HUES64 (cell line): ENCODE measurements around the gene MRPS15.
A peak's percentile ranks its signal among the peaks of the same experiment; 100 is the strongest.

ENCODE experiments used
- H3K27ac ChIP-seq: 2 replicates; pipeline ENCODE4 v1.7.0; 2013; ENCODE audit warnings: low read depth, low read length, inconsistent platforms
- H3K27me3 ChIP-seq: 2 replicates; pipeline ENCODE4 v1.6.1; 2013; ENCODE audit warnings: mild to moderate bottlenecking, low read length; ENCODE audit not compliant: insufficient read depth
- H3K36me3 ChIP-seq: 2 replicates; pipeline ENCODE4 v1.6.1; 2013; ENCODE audit warnings: mild to moderate bottlenecking, low read length; ENCODE audit not compliant: insufficient read depth
- H3K4me1 ChIP-seq: 2 replicates; pipeline ENCODE4 v1.6.1; 2013; ENCODE audit warnings: mild to moderate bottlenecking, low read length, moderate library complexity; ENCODE audit not compliant: insufficient read depth
- H3K4me3 ChIP-seq: 2 replicates; pipeline ENCODE4 v1.5.1; 2013; ENCODE audit warnings: mild to moderate bottlenecking, low read length, moderate library complexity
- H3K9ac ChIP-seq: 2 replicates; pipeline ENCODE4 v1.6.1; 2013; ENCODE audit warnings: mild to moderate bottlenecking, low read depth, low read length
- H3K9me3 ChIP-seq: 2 replicates; pipeline ENCODE4 v1.6.1; 2013; ENCODE audit warnings: low read depth, low read length; ENCODE audit not compliant: insufficient read depth
- WGBS: fragments of 150-250, 120-280 bp; methylation state at CpG from one replicate; pipeline ENCODE4 v1.1.7; 2013; ENCODE audit warnings: missing lambda C conversion rate; 5-methylcytosine and 5-hydroxymethylcytosine counted together

MRPS15 gene

GRCh38 chr1:36471830-36472641 lies 7.9 kb upstream of the MRPS15 start:
- 78% methylated on average over 22 of the region's 22 CpGs for WGBS
- Histone ChIP-seq H3K27ac (no peak overlapping the region), H3K9me3 (no peaks in the 10 kb centered on the region), H3K27me3 (peaks cover 29% of the 10 kb centered on the region), H3K9ac (no peak overlapping the region), H3K4me3 (no peak overlapping the region), H3K4me1 (no peaks in the 10 kb centered on the region), H3K36me3 (no peaks in the 10 kb centered on the region)

GRCh38 chr1:36469163-36469562 lies 5.0 kb upstream of the MRPS15 start:
- no peaks in the 10 kb centered on the region for H3K9me3 ChIP-seq
- H3K4me1 ChIP-seq, result peaks cover 13% of the 10 kb centered on the region; the same call in 1 of the 2 replicates
- no peak overlapping the region for H3K4me3 ChIP-seq
- 63% methylated on average over 2 of the region's 2 CpGs for WGBS
- no peaks in the 10 kb centered on the region for H3K36me3 ChIP-seq
- peaks cover 48% of the 10 kb centered on the region for H3K27me3 ChIP-seq
- no peak overlapping the region for H3K27ac ChIP-seq
- H3K9ac ChIP-seq, result no peak overlapping the region

DNA sequence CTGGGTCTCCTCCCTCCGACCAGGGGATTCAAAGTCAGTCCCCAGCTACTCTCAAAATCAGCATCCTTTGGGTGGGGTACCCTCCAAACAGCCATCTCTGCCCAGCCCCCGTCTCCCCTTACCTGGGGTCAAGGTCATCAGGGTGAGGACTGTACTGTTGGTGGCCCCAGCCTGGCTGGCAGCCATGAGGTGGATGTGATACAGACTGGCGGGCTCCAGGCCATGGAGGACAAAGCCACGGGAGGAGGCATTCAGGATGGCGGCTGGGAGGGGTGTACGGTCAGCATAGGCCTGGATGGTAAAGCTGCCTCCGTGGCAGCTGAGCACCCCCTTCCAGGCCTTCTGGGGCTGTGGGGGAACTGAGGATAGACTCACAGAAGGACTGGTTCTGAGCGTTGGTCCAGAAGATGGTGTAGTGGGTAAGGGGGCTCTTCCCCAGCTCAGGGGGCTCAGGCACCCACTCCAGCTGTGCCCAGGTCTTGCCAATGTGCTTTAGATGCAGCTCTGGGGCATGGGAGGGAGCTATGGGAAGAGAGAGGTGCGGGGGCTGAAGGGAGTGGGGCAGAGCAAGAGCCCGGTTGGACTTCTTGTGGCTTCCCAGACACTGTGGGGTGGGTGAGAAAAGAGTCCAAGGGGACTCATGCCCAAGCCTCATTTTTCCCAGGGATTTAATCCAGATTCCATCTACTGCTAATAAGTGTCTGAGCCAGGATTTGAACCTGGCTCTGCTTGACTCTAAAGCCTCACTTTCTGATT lies 3.7 kb upstream of the MRPS15 start:
- Histone ChIP-seq H3K4me3 (no peak overlapping the region), H3K9ac (no peak overlapping the region), H3K4me1 (peaks cover 13% of the 10 kb centered on the region; the same call in 1 of the 2 replicates), H3K9me3 (no peaks in the 10 kb centered on the region), H3K27ac (no peak overlapping the region), H3K27me3 (peaks cover 45% of the 10 kb centered on the region), H3K36me3 (no peaks in the 10 kb centered on the region)
- WGBS, result 89% methylated on average over 10 of the region's 10 CpGs

DNA sequence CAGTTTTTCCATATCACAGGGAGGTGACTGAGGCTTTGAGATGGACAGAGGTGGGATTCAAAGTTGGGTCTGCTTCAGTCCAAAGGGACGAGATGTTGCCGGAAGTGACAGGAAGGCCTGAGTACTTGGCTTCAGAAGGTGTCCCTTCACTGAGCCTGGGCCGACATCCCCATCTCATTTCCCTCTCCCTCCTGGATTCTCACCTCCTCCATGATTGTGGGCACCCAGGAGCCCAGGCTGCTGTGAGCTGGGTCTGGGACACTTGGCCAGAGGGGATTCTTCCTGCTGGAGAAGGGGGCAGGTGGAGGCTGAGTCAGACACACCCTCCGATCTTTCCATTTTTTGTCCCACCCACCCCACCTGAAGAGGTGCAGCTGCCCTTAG lies 2.8 kb upstream of the MRPS15 start:
- Histone ChIP-seq H3K9ac (no peak overlapping the region), H3K27ac (no peak overlapping the region), H3K9me3 (no peaks in the 10 kb centered on the region), H3K4me1 (peaks cover 13% of the 10 kb centered on the region; the same call in 1 of the 2 replicates), H3K36me3 (peaks cover 5% of the 10 kb centered on the region), H3K27me3 (peaks cover 45% of the 10 kb centered on the region), H3K4me3 (no peak overlapping the region)
- 86% methylated on average over 3 of the region's 4 CpGs for WGBS

- Histone ChIP-seq H3K27me3 (peaks cover 45% of the 10 kb centered on the region), H3K4me1 (peaks cover 13% of the 10 kb centered on the region; the same call in 1 of the 2 replicates), H3K9ac (no peak overlapping the region), H3K27ac (no peak overlapping the region), H3K9me3 (no peaks in the 10 kb centered on the region), H3K4me3 (no peak overlapping the region), H3K36me3 (peaks cover 10% of the 10 kb centered on the region)
- WGBS, result 87% methylated on average over 12 of the region's 12 CpGs
Observed at GRCh38 chr1:36466370-36467026, 2.3 kb upstream of the MRPS15 start.

DNA sequence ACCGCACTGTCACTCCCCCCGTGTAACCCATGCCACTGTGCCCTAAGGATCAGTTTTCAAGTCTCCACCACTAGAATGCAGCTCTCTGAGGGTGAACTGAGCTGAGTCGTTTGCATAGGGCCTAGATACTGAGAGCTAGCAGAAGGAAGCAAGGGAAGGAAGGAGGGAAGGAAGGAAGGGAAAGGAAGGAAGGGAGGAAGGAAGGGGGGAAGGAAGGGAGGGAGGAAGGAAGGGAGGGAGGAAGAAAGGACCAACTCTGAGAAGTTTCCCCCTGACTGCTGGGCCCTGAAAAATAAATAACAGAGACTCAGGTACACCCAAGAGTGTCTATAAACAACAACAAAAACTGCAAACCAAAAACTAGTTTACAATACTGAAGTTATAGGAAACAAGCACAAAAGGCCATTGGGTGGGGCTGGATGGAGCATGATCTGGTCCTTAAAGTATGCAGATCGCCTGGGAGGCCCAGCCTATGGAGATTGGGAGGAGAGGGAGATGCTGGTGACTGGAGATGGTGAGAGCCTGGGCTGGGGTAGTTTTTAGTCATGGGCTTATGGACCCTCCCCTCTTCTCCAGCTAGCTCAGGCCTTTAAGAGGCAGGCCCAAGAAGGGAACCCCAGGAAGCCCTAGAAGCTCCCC lies 1.7 kb upstream of the MRPS15 start:
- Histone ChIP-seq H3K4me3 (no peak overlapping the region), H3K27ac (no peak overlapping the region), H3K27me3 (peaks cover 45% of the 10 kb centered on the region), H3K9me3 (no peaks in the 10 kb centered on the region), H3K36me3 (peaks cover 17% of the 10 kb centered on the region), H3K4me1 (peaks cover 13% of the 10 kb centered on the region; the same call in 1 of the 2 replicates), H3K9ac (no peak overlapping the region)
- WGBS, result 27% methylated on average over 4 of the region's 4 CpGs

- Histone ChIP-seq H3K9me3 (no peaks in the 10 kb centered on the region), H3K36me3 (peaks cover 26% of the 10 kb centered on the region), H3K9ac (peak overlapping the region; percentile 92), H3K4me3 (peak overlapping the region; percentile 73), H3K27me3 (peaks cover 45% of the 10 kb centered on the region), H3K4me1 (peaks cover 13% of the 10 kb centered on the region; the same call in 1 of the 2 replicates), H3K27ac (peak overlapping the region; percentile 86)
- 5% methylated on average over 11 of the region's 13 CpGs for WGBS
Observed at GRCh38 chr1:36464605-36465393, 615 bp upstream of the MRPS15 start.

DNA sequence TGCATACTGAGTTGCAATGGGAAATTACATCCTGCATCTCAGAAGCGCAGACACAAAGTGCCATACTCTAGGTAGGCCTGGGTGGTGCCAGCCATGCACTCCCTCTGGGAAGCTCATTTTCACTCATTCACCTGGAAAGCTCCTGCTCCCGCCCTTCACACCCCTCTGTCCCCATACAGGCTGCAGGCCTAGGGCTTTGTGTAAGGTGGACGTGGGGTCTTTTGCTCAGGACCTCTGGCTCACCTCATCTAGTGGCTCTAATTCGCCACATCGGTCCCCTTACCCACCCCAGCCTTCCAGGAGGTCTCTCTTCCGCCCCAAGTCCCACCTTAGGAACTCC lies 751 bp downstream of the MRPS15 start:
- peaks cover 13% of the 10 kb centered on the region; the same call in 1 of the 2 replicates for H3K4me1 ChIP-seq
- H3K4me3 ChIP-seq, result peak overlapping the region; percentile 73
- 6% methylated on average over 6 of the region's 6 CpGs for WGBS
- peaks cover 39% of the 10 kb centered on the region for H3K36me3 ChIP-seq
- H3K9ac ChIP-seq, result peak overlapping the region; percentile 92
- no peaks in the 10 kb centered on the region for H3K9me3 ChIP-seq
- peak overlapping the region; percentile 86 for H3K27ac ChIP-seq
- peaks cover 34% of the 10 kb centered on the region for H3K27me3 ChIP-seq

- 94% methylated on average over 3 of the region's 3 CpGs for WGBS
- Histone ChIP-seq H3K4me1 (no peaks in the 10 kb centered on the region), H3K27me3 (no peaks in the 10 kb centered on the region), H3K27ac (no peak overlapping the region), H3K4me3 (no peak overlapping the region), H3K9me3 (no peaks in the 10 kb centered on the region), H3K9ac (no peak overlapping the region), H3K36me3 (peaks cover 76% of the 10 kb centered on the region)
Observed at GRCh38 chr1:36458910-36459309, 5.3 kb downstream of the MRPS15 start.

DNA sequence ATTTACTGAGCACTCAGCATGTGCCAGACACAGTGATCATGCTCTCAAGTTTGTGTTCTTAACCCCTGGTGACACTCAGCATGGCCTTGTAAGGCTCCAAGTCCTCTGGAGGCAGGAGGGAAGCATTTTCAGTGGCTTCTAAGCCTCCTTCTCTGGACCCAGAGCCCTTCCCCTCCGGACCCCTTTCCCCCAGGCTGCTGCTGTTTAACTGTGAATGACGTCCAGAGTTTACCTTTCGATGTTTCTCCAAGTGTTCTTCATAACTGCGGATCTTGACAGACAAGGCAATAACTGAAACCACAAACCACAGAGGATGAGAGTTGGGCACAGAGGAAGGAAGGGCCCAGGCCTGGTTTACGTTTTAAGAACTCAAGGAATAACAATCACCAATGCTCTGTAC lies 6.5 kb downstream of the MRPS15 start:
- no peaks in the 10 kb centered on the region for H3K4me1 ChIP-seq
- H3K36me3 ChIP-seq, result peaks cover 76% of the 10 kb centered on the region
- H3K9me3 ChIP-seq, result no peaks in the 10 kb centered on the region
- no peak overlapping the region for H3K4me3 ChIP-seq
- 89% methylated on average over 5 of the region's 5 CpGs for WGBS
- no peak overlapping the region for H3K27ac ChIP-seq
- H3K27me3 ChIP-seq, result no peaks in the 10 kb centered on the region
- H3K9ac ChIP-seq, result no peak overlapping the region
